Vagina (tissue), 2 donors: ENCODE data around the gene PIK3R6. TPM values are rescaled to one million over a fixed set of nuclear protein-coding genes. Genes with fewer than 3 reads are reported as not detected.
"Not testable (repeated sequence)": the region's sequence is repeated elsewhere in the genome, so short reads cannot be mapped to it uniquely, and the experiment has no call there.

Experiments used
- DNase-seq, 2 donors: peaks; one replicate each; pipeline ENCODE4 v3.0.0-alpha.2; 2017; ENCODE audit errors: extremely low spot score in 2 of 2
- H3K27ac ChIP-seq: fragments of 200-600 bp; sonication (generic); one replicate; pipeline ENCODE4 v1.5.1; 2019
- H3K27me3 ChIP-seq: fragments of 200-600 bp; sonication (generic); one replicate; pipeline ENCODE4 v1.5.1; 2019
- H3K36me3 ChIP-seq, 2 donors: fragments of 200-600 bp; sonication (generic); one replicate each; pipeline ENCODE4 v1.5.1; 2017 to 2019
- H3K4me1 ChIP-seq: fragments of 200-600 bp; sonication (generic); one replicate; pipeline ENCODE4 v1.5.1; 2019
- H3K4me3 ChIP-seq, 2 donors: fragments of 200-600 bp; sonication (generic); 1 replicate in 1 of 2; 2 replicates in 1 of 2; pipeline ENCODE4 v1.5.1; 2016 to 2019
- H3K9me3 ChIP-seq: fragments of 200-600 bp; sonication (generic); one replicate; pipeline ENCODE4 v1.5.1; 2019
- CTCF ChIP-seq, 3 experiments: fragments of 450-650 bp in 2 of 3; fragments of 200-600 bp in 1 of 3; sonication (generic) in 1 of 3; IDR thresholded peaks; one replicate each; pipeline ENCODE4 v1.5.1; 2017 to 2019; ENCODE audit warnings: antibody characterized with exemption in 3 of 3, mild to moderate bottlenecking in 2 of 3, moderate library complexity in 2 of 3
- POLR2A ChIP-seq, 2 donors: fragments of 450-650 bp; IDR thresholded peaks; one replicate each; pipeline ENCODE4 v1.6.1; 2017; ENCODE audit warnings: antibody characterized with exemption in 2 of 2, mild to moderate bottlenecking in 2 of 2, moderate library complexity in 2 of 2
- POLR2AphosphoS5 ChIP-seq, 2 donors: sonication (generic); formaldehyde crosslinking; IDR thresholded peaks; one replicate each; pipeline ENCODE4 v1.9.0; 2017; ENCODE audit warnings: antibody characterized with exemption in 2 of 2, mild to moderate bottlenecking in 2 of 2, low read depth in 1 of 2; ENCODE audit not compliant: insufficient read depth in 1 of 2
- intact Hi-C: fragments of 100-400 bp; cut with DNase I; formaldehyde crosslinking; loops from one replicate; pipeline ENCODE4 v1.15.1; 2023
- total RNA-seq: library from RNA; depleted of rRNA; stranded (reverse); fragments of >200 nt; gene quantifications from one replicate; pipeline ENCODE4 v1.2.3, GENCODE V29; 2016

Gene PIK3R6
- total RNA-seq, 1 donor from 2014 or later: 3.2 TPM

GRCh38 chr17:8887301-8887700, 19.8 kb upstream of the PIK3R6 start:
- no peak for DNase-seq
- H3K4me1 ChIP-seq: no peaks in the 10 kb centered on the region
- H3K36me3 ChIP-seq: no peaks in the 10 kb centered on the region
- TF ChIP-seq CTCF (IDR thresholded peaks at IDR 0.05) (no peak), POLR2A (IDR thresholded peaks at IDR 0.05) (no peak), POLR2AphosphoS5 (IDR thresholded peaks at IDR 0.05; ENCODE audit: insufficient read depth in 1 of 2, low read depth in 1 of 2) (no peak)
- no peaks in the 10 kb centered on the region for H3K9me3 ChIP-seq
- intact Hi-C loops: no loop called here
- H3K4me3 ChIP-seq: no peak overlapping the region
- H3K27me3 ChIP-seq: no peaks in the 10 kb centered on the region
- H3K27ac ChIP-seq: no peak overlapping the region

GRCh38 chr17:8885967-8886684, 18.7 kb upstream of the PIK3R6 start:
- Histone ChIP-seq H3K9me3 (no peaks in the 10 kb centered on the region), H3K27me3 (no peaks in the 10 kb centered on the region), H3K4me3 (no peak overlapping the region), H3K27ac (no peak overlapping the region), H3K4me1 (no peaks in the 10 kb centered on the region), H3K36me3 (no peaks in the 10 kb centered on the region)
- TF ChIP-seq POLR2A (IDR thresholded peaks at IDR 0.05) (no peak), POLR2AphosphoS5 (IDR thresholded peaks at IDR 0.05; ENCODE audit: insufficient read depth in 1 of 2, low read depth in 1 of 2) (no peak), CTCF (IDR thresholded peaks at IDR 0.05) (no peak)
- DNase-seq: no peak
- intact Hi-C loops: no loop called here

GRCh38 chr17:8885163-8885966, 17.9 kb upstream of the PIK3R6 start:
- H3K9me3 ChIP-seq, intact Hi-C loops, H3K36me3 ChIP-seq, H3K27me3 ChIP-seq, H3K27ac ChIP-seq, H3K4me3 ChIP-seq, H3K4me1 ChIP-seq, DNase-seq: not testable (repeated sequence)

GRCh38 chr17:8884336-8884990, 17.0 kb upstream of the PIK3R6 start:
- Histone ChIP-seq H3K27me3 (no peaks in the 10 kb centered on the region), H3K9me3 (no peaks in the 10 kb centered on the region), H3K27ac (no peak overlapping the region), H3K36me3 (no peaks in the 10 kb centered on the region), H3K4me1 (no peaks in the 10 kb centered on the region), H3K4me3 (no peak overlapping the region)
- no peak for TF ChIP-seq POLR2A (IDR thresholded peaks at IDR 0.05)
- no peak for TF ChIP-seq CTCF (IDR thresholded peaks at IDR 0.05)
- TF ChIP-seq POLR2AphosphoS5 (IDR thresholded peaks at IDR 0.05; ENCODE audit: insufficient read depth in 1 of 2, low read depth in 1 of 2): no peak
- DNase-seq: no peak
- intact Hi-C loops: no loop called here

- no peaks in the 10 kb centered on the region for H3K36me3 ChIP-seq
- no peak for DNase-seq
- no peak overlapping the region for H3K4me3 ChIP-seq
- H3K27me3 ChIP-seq: no peaks in the 10 kb centered on the region
- H3K27ac ChIP-seq: no peak overlapping the region
- H3K4me1 ChIP-seq: no peaks in the 10 kb centered on the region
- intact Hi-C loops: no loop called here
- H3K9me3 ChIP-seq: no peaks in the 10 kb centered on the region
- no peak for TF ChIP-seq POLR2AphosphoS5 (IDR thresholded peaks at IDR 0.05; ENCODE audit: insufficient read depth in 1 of 2, low read depth in 1 of 2)
- TF ChIP-seq CTCF (IDR thresholded peaks at IDR 0.05): no peak
- no peak for TF ChIP-seq POLR2A (IDR thresholded peaks at IDR 0.05)
Observed at GRCh38 chr17:8883353-8883752, 15.9 kb upstream of the PIK3R6 start.
